WTC11 (cell line): Measurements from ENCODE around the gene XAGE3. TPM values are rescaled to one million over a fixed set of nuclear protein-coding genes. Genes with fewer than 3 reads are reported as not detected.

Source experiments
- ATAC-seq: fragments of 200-7000 bp; cut with Tn5 transposase; 2 replicates; pipeline ENCODE4 v1.10.0; 2021; ENCODE audit warnings: mild to moderate bottlenecking, moderate library complexity
- CTCF ChIA-PET: fragments of 300-600 bp; sonication (Branson Sonifier 250); formaldehyde crosslinking; loops from one replicate; lab custom pipeline; 2021; ENCODE audit warnings: antibody characterized with exemption; lab: Charles Lee
- POLR2A ChIA-PET: fragments of 350-600 bp; sonication (Branson Sonifier 250); formaldehyde crosslinking; loops from one replicate; lab custom pipeline; 2021; ENCODE audit warnings: antibody characterized with exemption; lab: Charles Lee
- DNase-seq: peaks from one replicate; pipeline ENCODE4 v3.0.0; 2021; ENCODE audit warnings: low spot score
- H3K27ac Mint-ChIP-seq: 2 replicates; pipeline ENCODE4 v1.8.0; 2021; ENCODE audit warnings: mixed read lengths
- H3K27me3 Mint-ChIP-seq: 2 replicates; pipeline ENCODE4 v1.8.0; 2021; ENCODE audit warnings: low read depth, mild to moderate bottlenecking, moderate library complexity, mixed read lengths
- H3K36me3 Mint-ChIP-seq: 2 replicates; pipeline ENCODE4 v1.8.0; 2021; ENCODE audit warnings: mixed read lengths
- H3K4me1 Mint-ChIP-seq: 2 replicates; pipeline ENCODE4 v1.8.0; 2022; ENCODE audit warnings: mixed read lengths
- H3K4me3 Mint-ChIP-seq: 2 replicates; pipeline ENCODE4 v1.8.0; 2021; ENCODE audit warnings: mild to moderate bottlenecking, moderate library complexity, mixed read lengths
- H3K9me3 Mint-ChIP-seq: 2 replicates; pipeline ENCODE4 v1.8.0; 2021; ENCODE audit warnings: mixed read lengths
- E2F4 ChIP-seq: sonication (generic); formaldehyde crosslinking; IDR thresholded peaks from 2 replicates; pipeline ENCODE4 v1.8.1; 2022; ENCODE audit warnings: low read depth, mild to moderate bottlenecking, moderate library complexity, missing genetic modification reagents, borderline replicate concordance
- ELF4 ChIP-seq: sonication (generic); formaldehyde crosslinking; IDR thresholded peaks from 2 replicates; pipeline ENCODE4 v1.8.1; 2022; ENCODE audit warnings: low read depth, mild to moderate bottlenecking, moderate library complexity, missing genetic modification reagents
- GABPB1 ChIP-seq: sonication (generic); formaldehyde crosslinking; IDR thresholded peaks from 2 replicates; pipeline ENCODE4 v1.8.1; 2023; ENCODE audit warnings: mild to moderate bottlenecking, missing genetic modification reagents
- GTF2I ChIP-seq: fragments of 250-450 bp; sonication (Bioruptor Pico); conservative IDR thresholded peaks from 2 replicates; pipeline ENCODE4 v1.4.0; 2021; ENCODE audit warnings: mild to moderate bottlenecking
- HMGA2 ChIP-seq: fragments of 250-450 bp; sonication (Bioruptor Pico); IDR thresholded peaks from 2 replicates; pipeline ENCODE4 v1.4.0; 2021; ENCODE audit warnings: mild to moderate bottlenecking, moderate library complexity
- JAZF1 ChIP-seq: fragments of 250-450 bp; sonication (Bioruptor Pico); IDR thresholded peaks from 2 replicates; pipeline ENCODE4 v1.9.0; 2021; ENCODE audit warnings: moderate library complexity, mild to moderate bottlenecking, inconsistent platforms
- MYBL2 ChIP-seq: sonication (generic); formaldehyde crosslinking; IDR thresholded peaks from 2 replicates; pipeline ENCODE4 v1.8.1; 2023; ENCODE audit warnings: mild to moderate bottlenecking, moderate library complexity, missing genetic modification reagents
- NFE2L1 ChIP-seq: sonication (generic); formaldehyde crosslinking; IDR thresholded peaks from 2 replicates; pipeline ENCODE4 v1.8.1; 2023; ENCODE audit warnings: missing genetic modification reagents
- NR2C2 ChIP-seq: sonication (generic); formaldehyde crosslinking; IDR thresholded peaks from 2 replicates; pipeline ENCODE4 v1.8.0; 2022; ENCODE audit warnings: mild to moderate bottlenecking, missing genetic modification reagents
- PRDM15 ChIP-seq: sonication (generic); formaldehyde crosslinking; IDR thresholded peaks from 2 replicates; pipeline ENCODE4 v1.8.0; 2022; ENCODE audit warnings: missing genetic modification reagents
- SOX15 ChIP-seq: fragments of 250-450 bp; sonication (Bioruptor Pico); IDR thresholded peaks from 2 replicates; pipeline ENCODE4 v1.9.0; 2021; ENCODE audit warnings: mild to moderate bottlenecking
- TCF7 ChIP-seq: sonication (generic); formaldehyde crosslinking; IDR thresholded peaks from 2 replicates; pipeline ENCODE4 v1.8.0; 2022; ENCODE audit warnings: mild to moderate bottlenecking, low read depth, missing genetic modification reagents, moderate library complexity
- ZNF138 ChIP-seq: sonication (generic); formaldehyde crosslinking; conservative IDR thresholded peaks from 2 replicates; pipeline ENCODE4 v1.8.1; 2022; ENCODE audit warnings: mild to moderate bottlenecking, moderate library complexity, missing genetic modification reagents
- total RNA-seq: library from RNA; stranded (reverse); gene quantifications from 3 replicates; pipeline ENCODE4 v1.2.3, GENCODE V29; 2021
- TF ChIP-seq, protein P1 (sequence below): sonication (generic); formaldehyde crosslinking; IDR thresholded peaks from 2 replicates; pipeline ENCODE4 v1.8.1; 2023; ENCODE audit warnings: mild to moderate bottlenecking, missing genetic modification reagents, borderline replicate concordance
- TF ChIP-seq, protein P2 (sequence below): sonication (generic); formaldehyde crosslinking; conservative IDR thresholded peaks from 2 replicates; pipeline ENCODE4 v1.8.1; 2023; ENCODE audit warnings: mild to moderate bottlenecking, low read depth, missing genetic modification reagents, moderate library complexity
- TF ChIP-seq, protein P3 (sequence below): fragments of 250-450 bp; sonication (Bioruptor Pico); IDR thresholded peaks from 2 replicates; pipeline ENCODE4 v1.9.0; 2021; ENCODE audit warnings: moderate library complexity, mild to moderate bottlenecking, inconsistent platforms, borderline replicate concordance

Gene XAGE3
- total RNA-seq, 1 experiment from 2014 or later: not detected

- H3K36me3 Mint-ChIP-seq: no peaks in the 10 kb centered on the region
- H3K27ac Mint-ChIP-seq: no peak overlapping the region
- TF ChIP-seq MYBL2 (CRISPR knock-in tag) (no peak), TCF7 (CRISPR knock-in tag) (no peak), NFE2L1 (CRISPR knock-in tag) (no peak), HMGA2 (CRISPR knock-in tag) (no peak), SOX15 (no peak), JAZF1 (CRISPR knock-in tag) (no peak), E2F4 (no peak), ZNF138 (CRISPR knock-in tag) (no peak), ELF4 (CRISPR knock-in tag) (no peak), NR2C2 (CRISPR knock-in tag) (no peak), GTF2I (CRISPR knock-in tag) (no peak), PRDM15 (CRISPR knock-in tag) (no peak), GABPB1 (CRISPR knock-in tag) (no peak)
- TF ChIP-seq, protein P1, sequence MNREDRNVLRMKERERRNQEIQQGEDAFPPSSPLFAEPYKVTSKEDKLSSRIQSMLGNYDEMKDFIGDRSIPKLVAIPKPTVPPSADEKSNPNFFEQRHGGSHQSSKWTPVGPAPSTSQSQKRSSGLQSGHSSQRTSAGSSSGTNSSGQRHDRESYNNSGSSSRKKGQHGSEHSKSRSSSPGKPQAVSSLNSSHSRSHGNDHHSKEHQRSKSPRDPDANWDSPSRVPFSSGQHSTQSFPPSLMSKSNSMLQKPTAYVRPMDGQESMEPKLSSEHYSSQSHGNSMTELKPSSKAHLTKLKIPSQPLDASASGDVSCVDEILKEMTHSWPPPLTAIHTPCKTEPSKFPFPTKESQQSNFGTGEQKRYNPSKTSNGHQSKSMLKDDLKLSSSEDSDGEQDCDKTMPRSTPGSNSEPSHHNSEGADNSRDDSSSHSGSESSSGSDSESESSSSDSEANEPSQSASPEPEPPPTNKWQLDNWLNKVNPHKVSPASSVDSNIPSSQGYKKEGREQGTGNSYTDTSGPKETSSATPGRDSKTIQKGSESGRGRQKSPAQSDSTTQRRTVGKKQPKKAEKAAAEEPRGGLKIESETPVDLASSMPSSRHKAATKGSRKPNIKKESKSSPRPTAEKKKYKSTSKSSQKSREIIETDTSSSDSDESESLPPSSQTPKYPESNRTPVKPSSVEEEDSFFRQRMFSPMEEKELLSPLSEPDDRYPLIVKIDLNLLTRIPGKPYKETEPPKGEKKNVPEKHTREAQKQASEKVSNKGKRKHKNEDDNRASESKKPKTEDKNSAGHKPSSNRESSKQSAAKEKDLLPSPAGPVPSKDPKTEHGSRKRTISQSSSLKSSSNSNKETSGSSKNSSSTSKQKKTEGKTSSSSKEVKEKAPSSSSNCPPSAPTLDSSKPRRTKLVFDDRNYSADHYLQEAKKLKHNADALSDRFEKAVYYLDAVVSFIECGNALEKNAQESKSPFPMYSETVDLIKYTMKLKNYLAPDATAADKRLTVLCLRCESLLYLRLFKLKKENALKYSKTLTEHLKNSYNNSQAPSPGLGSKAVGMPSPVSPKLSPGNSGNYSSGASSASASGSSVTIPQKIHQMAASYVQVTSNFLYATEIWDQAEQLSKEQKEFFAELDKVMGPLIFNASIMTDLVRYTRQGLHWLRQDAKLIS: no peak
- TF ChIP-seq, protein P2, sequence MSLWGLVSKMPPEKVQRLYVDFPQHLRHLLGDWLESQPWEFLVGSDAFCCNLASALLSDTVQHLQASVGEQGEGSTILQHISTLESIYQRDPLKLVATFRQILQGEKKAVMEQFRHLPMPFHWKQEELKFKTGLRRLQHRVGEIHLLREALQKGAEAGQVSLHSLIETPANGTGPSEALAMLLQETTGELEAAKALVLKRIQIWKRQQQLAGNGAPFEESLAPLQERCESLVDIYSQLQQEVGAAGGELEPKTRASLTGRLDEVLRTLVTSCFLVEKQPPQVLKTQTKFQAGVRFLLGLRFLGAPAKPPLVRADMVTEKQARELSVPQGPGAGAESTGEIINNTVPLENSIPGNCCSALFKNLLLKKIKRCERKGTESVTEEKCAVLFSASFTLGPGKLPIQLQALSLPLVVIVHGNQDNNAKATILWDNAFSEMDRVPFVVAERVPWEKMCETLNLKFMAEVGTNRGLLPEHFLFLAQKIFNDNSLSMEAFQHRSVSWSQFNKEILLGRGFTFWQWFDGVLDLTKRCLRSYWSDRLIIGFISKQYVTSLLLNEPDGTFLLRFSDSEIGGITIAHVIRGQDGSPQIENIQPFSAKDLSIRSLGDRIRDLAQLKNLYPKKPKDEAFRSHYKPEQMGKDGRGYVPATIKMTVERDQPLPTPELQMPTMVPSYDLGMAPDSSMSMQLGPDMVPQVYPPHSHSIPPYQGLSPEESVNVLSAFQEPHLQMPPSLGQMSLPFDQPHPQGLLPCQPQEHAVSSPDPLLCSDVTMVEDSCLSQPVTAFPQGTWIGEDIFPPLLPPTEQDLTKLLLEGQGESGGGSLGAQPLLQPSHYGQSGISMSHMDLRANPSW (CRISPR knock-in tag): no peak
- TF ChIP-seq, protein P3, sequence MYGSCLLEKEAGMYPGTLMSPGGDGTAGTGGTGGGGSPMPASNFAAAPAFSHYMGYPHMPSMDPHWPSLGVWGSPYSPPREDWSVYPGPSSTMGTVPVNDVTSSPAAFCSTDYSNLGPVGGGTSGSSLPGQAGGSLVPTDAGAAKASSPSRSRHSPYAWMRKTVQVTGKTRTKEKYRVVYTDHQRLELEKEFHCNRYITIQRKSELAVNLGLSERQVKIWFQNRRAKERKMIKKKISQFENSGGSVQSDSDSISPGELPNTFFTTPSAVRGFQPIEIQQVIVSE (CRISPR knock-in tag): no peak
- peaks cover 5% of the 10 kb centered on the region for H3K9me3 Mint-ChIP-seq
- H3K27me3 Mint-ChIP-seq: no peaks in the 10 kb centered on the region
- ATAC-seq: no peak
- POLR2A ChIA-PET: no interaction called here
- CTCF ChIA-PET: no interaction called here
- H3K4me1 Mint-ChIP-seq: no peaks in the 10 kb centered on the region
- H3K4me3 Mint-ChIP-seq: no peak overlapping the region
- DNase-seq: no peak
These were observed 37.3 kb downstream of the XAGE3 start for GRCh38 chrX:52830551-52830950.
